ENCODE results near the gene ZNF292.
"Not testable (repeated sequence)": the region's sequence is repeated elsewhere in the genome, so short reads cannot be mapped to it uniquely, and the experiment has no call there.

ZNF292 gene

DNA sequence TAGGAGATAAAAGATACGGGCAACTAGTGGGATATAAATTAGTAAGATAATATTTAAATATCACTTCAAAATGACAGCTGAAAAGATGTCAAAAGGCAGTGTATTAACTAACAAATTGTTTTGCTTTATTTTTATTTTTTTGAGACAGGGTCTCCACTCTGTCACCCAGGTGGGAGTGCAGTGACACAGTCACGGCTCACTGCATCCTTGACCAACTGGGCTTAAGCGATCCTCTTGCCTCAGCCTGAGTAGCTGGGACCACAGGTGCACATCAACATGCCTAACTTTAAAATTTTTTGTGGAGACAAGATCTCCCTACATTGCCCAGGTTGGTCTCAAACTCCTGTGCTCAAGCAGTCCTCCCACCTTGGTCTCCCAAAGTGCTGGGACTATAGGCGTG lies 5.9 kb downstream of the ZNF292 start:
- no peak overlapping the region for H3K4me3 ChIP-seq (ENCODE audit: low read depth, low read length)

- H3K4me3 ChIP-seq (ENCODE audit: low read depth, low read length): no peak overlapping the region
Observed at GRCh38 chr6:87164004-87164403, 8.6 kb downstream of the ZNF292 start.

DNA sequence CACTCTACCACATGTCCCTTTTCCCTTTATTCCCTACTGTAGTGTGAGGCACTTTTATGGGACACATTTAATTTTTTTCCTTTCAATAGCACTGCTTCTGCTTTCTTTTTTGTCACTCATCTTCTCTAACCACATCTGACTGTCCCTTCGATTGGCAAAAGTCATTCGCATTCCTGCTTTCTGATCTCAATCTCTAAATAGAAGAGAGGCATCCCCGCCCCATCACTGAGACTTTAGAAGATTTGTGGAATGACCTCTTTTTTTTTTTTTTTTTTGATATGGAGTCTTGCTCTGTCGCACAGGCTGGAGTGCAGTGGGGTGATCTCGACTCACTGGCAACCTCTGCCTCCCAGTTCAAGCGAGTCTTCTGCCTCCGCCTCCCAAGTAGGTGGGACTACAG lies 9.1 kb downstream of the ZNF292 start:
- no peak overlapping the region for H3K4me3 ChIP-seq (ENCODE audit: low read depth, low read length)

DNA sequence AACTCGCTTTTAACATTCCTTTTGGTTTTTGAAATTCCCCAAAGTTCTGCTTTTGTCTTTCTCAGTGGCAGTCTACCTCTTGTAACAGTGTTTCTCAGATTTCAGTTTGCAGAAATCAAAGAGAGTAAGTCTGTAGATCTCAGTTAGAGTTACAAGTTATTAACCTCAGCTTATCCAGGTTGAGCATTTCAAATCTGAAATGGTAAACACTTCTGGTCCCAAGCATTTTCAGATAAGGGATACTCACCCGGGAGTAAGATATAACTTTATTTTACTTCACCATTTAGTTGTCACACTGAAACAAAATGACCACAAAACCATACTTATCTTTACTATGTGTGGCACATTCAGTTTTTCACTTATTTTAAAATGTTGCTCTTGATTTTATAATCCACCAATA lies 9.8 kb downstream of the ZNF292 start:
- H3K4me3 ChIP-seq (ENCODE audit: low read depth, low read length): no peak overlapping the region

DNA sequence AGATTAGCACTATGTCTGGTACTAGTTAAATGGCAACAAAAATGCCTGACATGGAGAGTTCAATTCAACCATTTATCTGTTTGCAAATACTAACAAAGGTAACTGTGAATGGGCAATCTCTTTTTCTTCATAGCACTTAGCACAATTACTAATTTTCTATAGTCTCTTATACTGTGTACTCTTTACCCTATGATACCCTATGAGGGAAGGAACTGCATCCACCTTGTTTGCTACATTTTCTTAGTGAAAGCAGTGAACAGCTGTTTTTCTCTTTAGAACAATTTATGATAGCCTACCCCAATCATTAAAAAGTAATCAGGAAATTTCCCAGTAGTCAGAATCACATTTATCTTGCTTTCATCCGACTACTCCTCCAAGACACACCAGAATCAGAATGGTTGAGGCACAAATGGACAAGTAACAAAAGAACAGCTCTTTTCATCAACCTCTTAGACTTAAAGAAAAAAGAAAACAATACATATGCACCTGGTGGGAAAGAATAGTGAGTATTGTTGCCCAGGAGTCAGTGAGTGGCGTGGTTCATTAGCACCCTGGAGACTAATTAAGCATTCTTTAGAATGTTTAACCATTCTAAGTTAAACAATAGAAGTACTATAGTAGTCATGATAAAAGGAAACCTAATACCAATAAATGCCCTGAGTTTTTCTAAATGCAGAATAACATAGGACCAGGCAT lies 16.7 kb downstream of the ZNF292 start:
- H3K4me3 ChIP-seq (ENCODE audit: low read depth, low read length): no peak overlapping the region

DNA sequence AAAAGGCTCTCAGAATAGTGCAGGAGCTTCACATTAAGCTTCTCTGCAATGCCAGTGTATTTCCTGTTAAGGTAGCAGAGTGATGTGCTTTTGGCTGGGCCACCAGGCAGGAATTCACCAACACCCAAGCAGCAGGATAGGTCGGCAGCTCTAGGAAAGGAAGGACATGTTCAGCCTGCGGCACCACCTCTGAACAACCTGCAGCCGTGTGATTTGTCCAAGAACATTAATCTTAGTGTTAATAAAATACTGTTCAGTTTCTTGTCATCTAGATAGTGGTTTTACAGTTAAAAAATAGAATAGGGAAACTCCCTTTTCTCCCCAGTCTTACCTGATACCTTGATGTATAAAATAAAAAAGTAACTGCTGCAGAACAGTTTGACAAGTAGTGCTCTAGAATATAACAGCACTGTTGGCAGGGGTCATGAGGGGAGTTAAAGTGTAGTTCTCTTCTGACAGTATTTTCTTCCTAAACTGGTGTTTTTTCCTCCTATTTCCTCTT lies 18.8 kb downstream of the ZNF292 start:
- no peak overlapping the region for H3K4me3 ChIP-seq (ENCODE audit: low read depth, low read length)

DNA sequence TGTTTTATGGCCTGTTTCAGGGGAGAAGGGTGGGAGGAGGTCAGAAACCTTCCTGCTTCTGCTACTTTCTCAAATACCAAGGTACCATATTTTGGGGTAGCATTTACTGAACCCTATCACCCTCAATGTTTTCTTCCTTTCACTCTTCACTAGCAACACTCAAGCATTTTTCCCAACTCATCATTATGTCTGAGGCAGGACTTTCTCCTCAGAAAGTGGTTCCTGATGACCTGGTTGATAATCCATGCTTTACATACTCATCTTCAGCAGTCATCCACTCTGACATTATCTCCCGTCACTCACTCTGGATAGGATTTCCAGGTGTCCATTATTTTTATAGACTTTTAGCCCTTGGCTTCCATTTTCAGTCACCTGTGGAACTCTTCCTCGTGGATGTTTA lies 21.1 kb downstream of the ZNF292 start:
- no peak overlapping the region for H3K4me3 ChIP-seq (ENCODE audit: low read depth, low read length)

- no peak overlapping the region for H3K4me3 ChIP-seq (ENCODE audit: low read depth, low read length)
Observed at GRCh38 chr6:87180105-87180728, 24.9 kb downstream of the ZNF292 start.

- H3K4me3 ChIP-seq (ENCODE audit: low read depth, low read length): no peak overlapping the region
Observed at GRCh38 chr6:87181903-87182302, 26.5 kb downstream of the ZNF292 start.

DNA sequence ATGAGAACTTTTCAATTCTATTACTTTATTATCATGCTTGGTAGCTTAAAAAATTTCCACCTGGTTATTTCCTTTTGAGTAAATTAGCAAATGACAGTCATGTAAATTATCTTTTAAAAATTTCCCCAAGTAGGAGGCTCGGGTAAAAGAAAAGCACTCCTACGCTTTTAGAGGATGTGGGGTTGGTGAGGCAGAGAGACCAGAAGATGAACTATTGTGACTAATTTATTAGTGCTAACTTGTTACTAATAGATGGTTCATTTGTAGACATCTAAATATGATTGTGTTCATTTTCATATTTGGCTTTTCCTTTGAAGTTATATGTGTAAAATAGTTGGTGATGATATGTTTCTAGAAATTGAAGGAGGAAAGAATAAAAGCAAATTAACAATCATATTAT lies 27.0 kb downstream of the ZNF292 start:
- H3K4me3 ChIP-seq (ENCODE audit: low read depth, low read length): no peak overlapping the region

DNA sequence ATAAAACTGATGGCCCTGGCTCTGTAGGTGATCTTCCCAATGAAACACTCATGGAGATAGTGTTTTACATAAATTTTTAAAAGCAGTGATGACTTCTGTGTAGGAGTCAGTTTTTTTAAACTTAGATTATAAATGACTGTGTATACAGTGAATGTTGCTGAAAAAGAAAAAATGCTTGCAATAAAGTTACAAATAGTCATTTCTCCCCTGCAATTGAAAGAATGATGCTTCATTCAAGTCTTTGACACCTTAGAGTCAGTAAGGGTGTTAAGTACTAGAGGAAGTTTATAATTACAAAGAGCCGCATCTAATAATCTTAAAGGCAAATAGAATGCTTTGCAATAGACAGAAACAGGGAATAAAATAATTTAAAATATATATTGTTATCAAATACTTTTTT lies 27.6 kb downstream of the ZNF292 start:
- no peak overlapping the region for H3K4me3 ChIP-seq (ENCODE audit: low read depth, low read length)

GRCh38 chr6:87183687-87184086 lies 28.3 kb downstream of the ZNF292 start:
- no peak overlapping the region for H3K4me3 ChIP-seq (ENCODE audit: low read depth, low read length)

DNA sequence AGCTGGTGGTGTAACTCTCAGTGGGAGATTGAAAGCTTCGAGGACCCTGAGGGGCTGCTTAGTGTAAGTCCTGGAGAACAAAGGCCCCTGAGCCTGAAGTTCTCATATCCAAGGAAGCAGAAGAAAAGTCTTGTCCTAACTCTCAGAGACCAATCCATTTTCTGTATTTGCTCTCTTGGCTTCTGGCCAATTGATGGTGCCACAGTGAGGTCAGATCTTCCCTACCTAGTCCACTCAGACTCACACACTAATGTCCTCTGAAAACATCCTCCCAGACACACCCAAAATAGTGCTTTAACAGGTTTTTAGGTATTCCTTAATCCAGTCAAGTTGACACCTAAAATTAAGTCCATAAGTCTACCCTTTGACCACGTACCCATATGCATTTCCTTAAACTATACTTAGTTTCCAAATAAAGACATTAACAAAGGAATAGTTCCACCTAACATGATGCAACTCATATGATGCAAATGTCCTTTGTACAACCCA lies 29.4 kb downstream of the ZNF292 start:
- no peak overlapping the region for H3K4me3 ChIP-seq (ENCODE audit: low read depth, low read length)

GRCh38 chr6:87196275-87196842 lies 41.0 kb downstream of the ZNF292 start:
- no peak overlapping the region for H3K4me3 ChIP-seq (ENCODE audit: low read depth, low read length)

- no peak overlapping the region for H3K4me3 ChIP-seq (ENCODE audit: low read depth, low read length)
Observed at GRCh38 chr6:87197547-87197946, 42.2 kb downstream of the ZNF292 start.

- not testable (repeated sequence) for H3K4me3 ChIP-seq (ENCODE audit: low read depth, low read length)
Observed at GRCh38 chr6:87198022-87198810, 42.9 kb downstream of the ZNF292 start.

GRCh38 chr6:87199787-87200186 lies 44.4 kb downstream of the ZNF292 start:
- H3K4me3 ChIP-seq (ENCODE audit: low read depth, low read length): no peak overlapping the region

GRCh38 chr6:87200469-87201175 lies 45.3 kb downstream of the ZNF292 start:
- no peak overlapping the region for H3K4me3 ChIP-seq (ENCODE audit: low read depth, low read length)

DNA sequence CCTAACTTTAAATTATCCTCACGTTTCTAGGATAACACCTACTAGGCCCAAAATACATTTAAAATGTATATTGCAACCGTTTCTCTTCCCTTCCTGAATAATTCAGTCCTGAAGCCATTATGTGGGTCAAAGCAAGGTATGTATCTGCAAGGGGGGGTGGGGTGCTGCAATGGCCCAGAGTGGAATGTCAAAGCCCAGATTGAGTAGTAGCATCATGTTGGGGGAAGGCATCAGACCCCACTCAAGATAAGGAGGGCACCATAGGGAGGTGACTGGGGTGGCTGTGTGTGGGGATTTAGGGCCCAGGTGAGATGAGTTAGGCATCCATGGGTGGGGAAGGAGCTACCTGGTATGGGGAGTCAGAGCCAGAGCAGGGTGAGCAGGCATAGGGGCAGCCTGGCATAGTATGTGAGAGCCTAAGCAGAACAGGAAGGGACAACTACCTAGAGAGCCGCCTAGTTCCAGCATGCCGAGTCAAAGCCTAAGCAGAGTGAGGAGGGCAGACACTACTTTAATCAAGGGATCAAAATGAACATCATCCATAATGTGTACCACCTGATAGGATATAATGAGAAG lies 48.2 kb downstream of the ZNF292 start:
- H3K4me3 ChIP-seq (ENCODE audit: low read depth, low read length): no peak overlapping the region

DNA sequence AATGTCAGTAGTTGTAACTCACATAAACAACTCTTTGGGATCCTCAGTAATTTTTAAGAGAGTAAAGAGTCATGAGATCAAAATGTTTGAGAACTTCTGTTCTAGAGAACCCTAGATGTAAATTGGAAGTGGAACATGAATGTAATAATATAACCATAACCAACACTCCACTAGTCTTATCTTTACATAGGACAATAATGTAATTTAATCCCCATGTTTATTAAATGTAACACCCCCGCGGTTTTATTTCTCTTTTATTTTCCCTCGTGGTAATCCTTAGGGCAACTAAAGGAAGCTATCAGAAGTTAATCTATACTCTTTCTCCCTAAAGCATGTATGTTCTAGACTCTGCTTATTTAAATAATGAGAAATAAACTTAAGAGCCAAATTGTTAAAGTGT lies 54.4 kb downstream of the ZNF292 start:
- H3K4me3 ChIP-seq (ENCODE audit: low read depth, low read length): no peak overlapping the region
